GM12878 (cell line): Measurements from ENCODE around the gene FKBP2. TPM values are rescaled to one million over a fixed set of nuclear protein-coding genes. Genes with fewer than 3 reads are reported as not detected.
A peak's percentile ranks its signal among the peaks of the same experiment; 100 is the strongest.

Experiments used
- ASH2L ChIP-seq: fragments of 300-600, 200-600 bp; sonication (generic); IDR thresholded peaks from 2 replicates; pipeline ENCODE4 v1.6.1; 2017; ENCODE audit warnings: low read depth, mild to moderate bottlenecking, borderline replicate concordance
- CBX3 ChIP-seq: fragments of 200-600 bp; sonication (generic); IDR thresholded peaks from 2 replicates; pipeline ENCODE4 v1.6.1; 2016; ENCODE audit warnings: low read depth, borderline replicate concordance
- CREM ChIP-seq: IDR thresholded peaks from 2 replicates; pipeline ENCODE4 v1.6.1; 2014; ENCODE audit warnings: antibody characterized with exemption, low read depth
- E2F8 ChIP-seq: fragments of 450-650 bp; IDR thresholded peaks from 2 replicates; pipeline ENCODE4 v1.6.1; 2018; ENCODE audit warnings: mild to moderate bottlenecking, low read depth, moderate library complexity; ENCODE audit not compliant: partially characterized antibody
- EED ChIP-seq: sonication (generic); IDR thresholded peaks from 2 replicates; pipeline ENCODE4 v1.6.1; 2016; ENCODE audit warnings: antibody characterized with exemption, low read depth
- FOXM1 ChIP-seq: IDR thresholded peaks from 2 replicates; pipeline ENCODE4 v1.6.1; 2012; ENCODE audit warnings: low read depth, mild to moderate bottlenecking, inconsistent platforms, low read length, moderate library complexity
- HSF1 ChIP-seq: fragments of 150-350 bp; IDR thresholded peaks from 2 replicates; pipeline ENCODE4 v1.6.1; 2014; ENCODE audit warnings: mild to moderate bottlenecking, low read depth, low read length
- JUNB ChIP-seq: IDR thresholded peaks from 2 replicates; pipeline ENCODE4 v1.6.1; 2016; ENCODE audit warnings: antibody characterized with exemption, mild to moderate bottlenecking
- MEF2B ChIP-seq: fragments of 450-650 bp; IDR thresholded peaks from 2 replicates; pipeline ENCODE4 v1.6.1; 2018; ENCODE audit warnings: mild to moderate bottlenecking, moderate library complexity; ENCODE audit not compliant: partially characterized antibody, poor library complexity, severe bottlenecking
- MLLT1 ChIP-seq: fragments of 450-650 bp; IDR thresholded peaks from 2 replicates; pipeline ENCODE4 v1.6.1; 2016; ENCODE audit warnings: mild to moderate bottlenecking
- MXI1 ChIP-seq: fragments of 150-350 bp; IDR thresholded peaks from 2 replicates; pipeline ENCODE4 v1.6.1; 2011; ENCODE audit warnings: low read depth, mild to moderate bottlenecking, inconsistent platforms, low read length, improper control_type of control experiment
- NFYB ChIP-seq: IDR thresholded peaks from 2 replicates; pipeline ENCODE4 v1.6.1; 2011; ENCODE audit warnings: low read depth, mild to moderate bottlenecking, low read length, improper control_type of control experiment, moderate library complexity; ENCODE audit not compliant: insufficient read depth
- PKNOX1 ChIP-seq: fragments of 450-650 bp; IDR thresholded peaks from 2 replicates; pipeline ENCODE4 v1.6.1; 2016; ENCODE audit warnings: mild to moderate bottlenecking
- POLR2A ChIP-seq: IDR thresholded peaks from 2 replicates; pipeline ENCODE4 v1.6.1; 2011; ENCODE audit warnings: low read depth, mild to moderate bottlenecking, low read length
- POLR2AphosphoS2 ChIP-seq: IDR thresholded peaks from 2 replicates; pipeline ENCODE4 v1.6.1; 2011; ENCODE audit warnings: low read depth, mild to moderate bottlenecking, low read length, improper control_type of control experiment, moderate library complexity
- POLR2AphosphoS5 ChIP-seq: IDR thresholded peaks from 2 replicates; pipeline ENCODE4 v1.6.1; 2011; ENCODE audit warnings: mild to moderate bottlenecking, low read length, inconsistent platforms
- USF2 ChIP-seq: IDR thresholded peaks from 2 replicates; pipeline ENCODE4 v1.6.1; 2011; ENCODE audit warnings: low read depth, low read length, improper control_type of control experiment, borderline replicate concordance
- ZBTB11 ChIP-seq: fragments of 450-650 bp; formaldehyde crosslinking; IDR thresholded peaks from 2 replicates; pipeline ENCODE4 v1.5.0; 2022; ENCODE audit warnings: mild to moderate bottlenecking, missing genetic modification characterization
- polyA plus RNA-seq, 11 experiments: library from polyadenylated mRNA; depleted of rRNA in 4 of 11; unstranded in 6 of 11; stranded (reverse) in 5 of 11; fragments of >200 nt; fragmentation: Nextera tagmentation in 4 of 11; fragmentation: Illumina TruSeq in 1 of 11; extraction: Ambion mirVana in 4 of 11; extraction: Trizol in 1 of 11; gene quantifications; 1 replicate in 1 of 11; 2 replicates in 10 of 11; pipeline versions ENCODE4 v1.2.1 to v1.2.3, GENCODE V29; 2011 to 2016; ENCODE audit warnings: inconsistent platforms in 2 of 11, missing spikeins in 2 of 11, low read depth in 1 of 11
- total RNA-seq, 4 experiments: library from RNA; depleted of rRNA in 3 of 4; stranded (reverse); fragments of >200 nt in 3 of 4; fragmentation: Illumina TruSeq in 1 of 4; extraction: Trizol in 1 of 4; gene quantifications; 2 replicates each; pipeline versions ENCODE4 v1.2.1 to v1.2.3, GENCODE V29; 2013 to 2021

The FKBP2 gene
- total and polyA plus RNA-seq, 10 of the 15 experiments (the other 5 are each of a cell fraction or from before 2014, with no cell fraction given), result 1.8 to 99.7 (median 39.5) TPM

GRCh38 chr11:64207256-64208085 lies 33.4 kb upstream of the FKBP2 start (continued):
- TF ChIP-seq EED, result peak; percentile 45; the same call in 1 of the 2 replicates
- no peak for TF ChIP-seq USF2
- TF ChIP-seq ZBTB11 (CRISPR knock-in tag), result no peak
- TF ChIP-seq MLLT1, result 0 out of 2 replicates have a peak, but pooled peaks have one; percentile 50
- no peak for TF ChIP-seq FOXM1
- no peak for TF ChIP-seq HSF1
- peak; percentile 59 for TF ChIP-seq MEF2B
- no peak for TF ChIP-seq E2F8
- TF ChIP-seq POLR2A, result peak; percentile 90
- peak; percentile 85 for TF ChIP-seq POLR2AphosphoS5
- TF ChIP-seq POLR2AphosphoS2, result peak; percentile 49
- TF ChIP-seq JUNB, result no peak
- TF ChIP-seq CREM, result peak; percentile 76
- no peak for TF ChIP-seq CBX3
- TF ChIP-seq ASH2L, result no peak
- TF ChIP-seq PKNOX1, result peak; percentile 81
- peak; percentile 74 for TF ChIP-seq MXI1
- TF ChIP-seq NFYB, result no peak
